GM19455 (cell line): ENCODE data around the gene KCNN4.
"Not testable (repeated sequence)": the region's sequence is repeated elsewhere in the genome, so short reads cannot be mapped to it uniquely, and the experiment has no call there.

Source experiments
- ATAC-seq: cut with Tn5 transposase; IDR thresholded peaks from one replicate; pipeline ENCODE4 v1.9.1; 2021; ENCODE audit not compliant: unreplicated experiment

KCNN4 gene

DNA sequence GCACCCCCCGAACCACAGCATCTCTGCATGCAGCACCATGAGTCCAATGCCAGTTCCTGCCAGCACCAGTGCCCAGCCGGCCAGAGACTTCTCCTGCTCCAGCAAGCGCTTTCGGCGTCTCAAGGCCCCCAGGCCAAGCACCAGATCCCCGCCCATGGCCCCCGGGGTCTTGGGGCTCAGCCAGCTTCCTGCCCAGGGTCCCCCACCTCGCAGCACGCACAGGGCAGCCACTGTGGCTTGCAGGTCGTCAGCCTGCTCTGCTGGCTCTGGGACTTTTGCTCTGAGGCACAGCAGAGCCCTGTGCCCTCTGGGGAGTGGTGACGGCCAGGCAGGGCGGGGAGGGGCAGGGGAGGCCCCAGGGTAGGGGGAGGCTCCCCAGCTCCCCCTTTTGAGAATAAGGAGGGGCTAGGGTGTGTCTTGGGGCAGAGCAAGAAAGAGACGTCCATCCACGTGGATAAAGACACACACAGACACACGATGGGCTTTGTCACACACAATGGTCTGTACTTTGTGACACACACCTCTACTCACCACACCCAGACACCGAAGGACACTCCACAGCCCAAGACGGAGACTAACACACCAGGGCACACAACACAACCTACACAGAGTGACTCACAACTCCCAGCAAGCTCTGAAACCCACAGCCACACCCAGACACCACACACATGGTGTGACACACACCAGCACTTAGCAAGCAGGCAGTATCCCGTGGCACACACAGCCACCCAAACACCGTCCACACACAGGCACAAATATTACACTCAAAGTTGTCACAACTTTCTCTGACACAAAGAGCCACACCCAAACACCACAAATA is at the start of gene KCNN4:
TSS of gene KCNN4 (minus strand) at position 268 of the 820 bp plus-strand sequence. CDS start at position 156, 112 bp downstream.
- no peak for ATAC-seq

DNA sequence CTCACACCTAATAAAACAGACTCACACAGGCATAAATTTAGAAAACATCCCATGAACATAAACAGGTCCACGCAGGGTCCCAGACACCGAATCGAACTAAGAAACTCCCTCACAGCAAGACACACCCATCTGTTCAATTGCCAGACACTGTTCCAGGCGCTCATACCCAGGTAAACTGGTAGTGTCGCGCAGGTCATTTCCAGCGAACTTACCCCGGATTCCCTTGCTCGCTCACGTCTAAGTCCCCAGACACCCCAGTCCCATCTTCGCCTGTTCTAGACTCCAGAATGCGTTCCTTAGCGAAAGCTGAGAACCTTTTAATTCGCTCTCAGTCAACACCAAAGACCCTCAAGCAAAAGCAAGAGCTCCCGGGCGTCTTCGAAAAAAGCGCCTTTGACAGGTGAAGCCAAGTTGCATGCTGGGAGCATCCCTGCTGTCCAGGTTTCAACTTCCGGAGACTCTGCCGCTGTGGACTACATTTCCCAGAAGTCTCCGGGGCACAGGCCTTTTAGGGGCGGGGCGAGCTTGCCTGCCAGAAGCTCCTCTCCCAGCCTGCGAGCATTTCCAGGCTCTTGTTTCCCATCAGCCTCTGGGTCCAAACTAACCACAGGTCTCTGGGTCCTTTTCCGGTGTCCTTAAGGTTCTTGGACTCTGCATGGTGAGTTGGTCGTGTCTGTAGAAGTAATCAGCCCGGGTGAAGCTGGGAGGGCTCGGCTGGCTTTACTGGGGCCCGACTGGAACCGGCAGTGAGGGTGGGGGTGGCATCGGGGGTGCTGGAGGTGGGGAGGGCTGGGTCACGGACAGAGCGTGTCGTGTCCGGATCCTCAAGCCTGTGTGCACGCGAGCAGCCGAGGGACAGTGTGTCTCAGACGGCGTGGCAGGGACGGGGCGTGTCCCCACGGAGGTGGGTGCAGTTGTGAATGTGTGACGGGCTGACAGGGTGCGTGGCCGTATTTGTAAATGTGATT is 46.3 kb upstream of the KCNN4 start, which contains the start of gene ZNF283:
TSS of gene ZNF283 (plus strand) at position 535 of the 968 bp plus-strand sequence. CDS start 6,184 bp downstream, outside the sequence.
- ATAC-seq, result peak; percentile 88

DNA sequence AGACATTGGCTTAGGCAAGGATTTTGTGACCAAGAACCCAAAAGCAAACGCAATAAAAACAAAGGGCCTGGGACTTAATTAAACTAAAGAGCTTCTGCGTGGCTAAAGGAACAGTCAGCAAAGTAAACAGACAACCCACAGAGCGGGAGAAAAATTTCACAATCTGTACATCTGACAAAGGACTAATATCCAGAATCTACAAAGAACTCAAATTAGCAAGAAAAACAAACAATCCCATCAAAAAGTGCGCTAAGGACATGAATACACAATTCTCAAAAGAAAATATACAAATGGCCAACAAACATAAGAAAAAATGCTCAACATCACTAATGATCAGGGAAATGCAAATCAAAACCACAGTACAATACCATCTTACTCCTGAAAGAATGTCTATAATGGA is 43.8 kb upstream of the KCNN4 start:
- ATAC-seq, result not testable (repeated sequence)

DNA sequence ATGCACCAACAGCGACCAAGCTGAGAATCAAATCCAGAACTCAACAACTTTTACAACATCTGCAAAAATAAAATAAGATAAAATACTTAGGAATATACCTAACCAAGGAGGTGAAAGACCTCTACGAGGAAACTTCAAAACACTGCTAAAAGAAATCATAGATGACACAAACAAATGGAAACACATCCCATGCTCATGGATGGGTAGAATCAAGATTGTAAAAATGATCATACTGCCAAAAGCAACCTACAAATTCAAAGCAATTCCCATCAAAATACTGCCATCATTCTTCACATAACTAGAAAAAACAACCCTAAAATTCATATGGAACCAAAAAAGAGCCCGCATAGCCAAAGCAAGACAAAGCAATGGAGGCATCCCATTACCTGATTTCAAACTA is 43.1 kb upstream of the KCNN4 start:
- not testable (repeated sequence) for ATAC-seq

DNA sequence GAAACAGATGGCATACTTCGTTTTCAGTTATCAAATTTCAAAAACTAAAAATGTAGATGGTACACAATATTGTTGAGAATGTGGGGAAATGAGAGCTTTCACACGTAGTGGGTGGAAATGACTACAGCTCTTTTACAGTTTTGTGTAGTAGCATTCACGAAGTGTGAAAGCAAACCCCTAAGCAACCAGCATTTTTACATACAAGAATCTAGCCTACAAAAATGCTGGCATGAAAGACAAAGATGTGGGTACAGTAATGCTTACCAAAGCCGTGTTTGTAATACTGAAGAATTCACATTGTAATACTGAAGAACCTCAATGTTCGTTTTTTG is 40.1 kb upstream of the KCNN4 start:
- no peak for ATAC-seq

DNA sequence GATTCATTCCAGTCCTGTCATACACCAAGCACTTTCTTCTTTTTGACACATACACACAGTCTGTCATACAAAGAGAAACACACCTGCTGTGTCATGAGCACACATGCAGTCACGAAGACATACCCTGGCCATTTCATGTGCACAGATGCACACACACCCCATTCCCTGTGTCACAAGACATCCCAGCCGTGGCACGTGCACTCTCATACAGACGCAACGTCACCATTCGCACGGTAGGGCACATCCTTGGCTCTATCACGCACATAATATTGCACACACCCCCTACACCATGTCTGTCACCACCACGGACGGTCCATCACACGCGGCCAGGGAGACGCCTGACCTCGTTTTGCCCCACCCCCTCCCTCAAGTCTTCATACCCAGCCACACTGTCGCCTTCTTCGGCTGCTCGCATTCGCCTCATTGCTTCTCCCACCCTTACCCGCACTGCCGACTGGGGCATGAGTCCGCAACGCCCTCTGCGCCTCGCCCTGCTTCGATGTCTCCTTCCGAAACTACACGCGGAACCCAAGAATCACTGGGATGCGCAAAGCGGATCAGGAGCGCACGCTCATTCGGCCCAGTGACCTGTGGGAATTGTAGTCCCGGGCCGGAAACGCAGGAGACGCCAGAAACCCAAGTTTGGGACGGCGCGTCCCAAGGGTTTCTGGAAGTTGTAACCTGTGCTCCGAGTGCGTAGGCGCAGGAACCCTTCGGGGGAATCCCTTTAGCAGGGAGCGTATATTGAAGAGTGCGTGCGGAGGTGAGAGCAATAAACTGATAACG is 39.5 kb upstream of the KCNN4 start:
- ATAC-seq, result no peak

DNA sequence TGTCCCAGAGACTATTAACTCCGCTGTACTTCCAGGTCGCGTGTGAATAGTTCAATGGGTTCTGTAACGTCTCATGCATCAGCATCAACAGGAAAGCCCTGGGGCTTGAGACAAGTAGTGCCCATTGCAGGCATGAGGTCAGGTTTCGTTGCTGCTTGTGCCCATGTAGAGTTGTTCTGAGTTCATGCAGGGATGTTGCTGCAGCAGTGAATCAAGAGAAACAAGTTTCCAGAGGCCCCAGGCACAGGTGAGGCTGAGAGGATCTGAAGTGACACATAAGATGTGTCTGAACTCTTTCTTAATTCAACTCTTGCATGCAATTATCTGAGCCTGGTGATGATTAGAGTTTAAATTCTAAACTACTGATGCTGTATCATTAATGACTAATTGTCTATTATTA is 37.7 kb upstream of the KCNN4 start:
- ATAC-seq, result no peak

DNA sequence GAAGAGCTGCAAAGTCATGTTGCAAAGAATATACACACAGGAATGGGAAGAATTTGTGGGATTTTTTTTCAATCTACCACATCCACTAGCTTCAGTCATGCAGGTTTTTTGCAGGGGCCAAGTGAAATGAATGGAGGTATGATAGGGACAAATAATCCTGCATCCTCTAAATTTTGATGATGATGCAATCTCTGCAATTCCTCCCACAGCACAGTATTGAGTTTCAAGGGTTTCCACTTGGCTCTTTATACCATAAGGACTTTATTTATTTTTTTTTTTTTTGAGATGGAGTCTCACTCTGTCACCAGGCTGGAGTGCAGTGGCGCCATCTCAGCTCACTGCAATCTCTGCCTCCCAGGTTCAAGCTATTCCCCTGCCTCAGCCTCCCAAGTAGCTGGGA is 36.7 kb upstream of the KCNN4 start:
- not testable (repeated sequence) for ATAC-seq

DNA sequence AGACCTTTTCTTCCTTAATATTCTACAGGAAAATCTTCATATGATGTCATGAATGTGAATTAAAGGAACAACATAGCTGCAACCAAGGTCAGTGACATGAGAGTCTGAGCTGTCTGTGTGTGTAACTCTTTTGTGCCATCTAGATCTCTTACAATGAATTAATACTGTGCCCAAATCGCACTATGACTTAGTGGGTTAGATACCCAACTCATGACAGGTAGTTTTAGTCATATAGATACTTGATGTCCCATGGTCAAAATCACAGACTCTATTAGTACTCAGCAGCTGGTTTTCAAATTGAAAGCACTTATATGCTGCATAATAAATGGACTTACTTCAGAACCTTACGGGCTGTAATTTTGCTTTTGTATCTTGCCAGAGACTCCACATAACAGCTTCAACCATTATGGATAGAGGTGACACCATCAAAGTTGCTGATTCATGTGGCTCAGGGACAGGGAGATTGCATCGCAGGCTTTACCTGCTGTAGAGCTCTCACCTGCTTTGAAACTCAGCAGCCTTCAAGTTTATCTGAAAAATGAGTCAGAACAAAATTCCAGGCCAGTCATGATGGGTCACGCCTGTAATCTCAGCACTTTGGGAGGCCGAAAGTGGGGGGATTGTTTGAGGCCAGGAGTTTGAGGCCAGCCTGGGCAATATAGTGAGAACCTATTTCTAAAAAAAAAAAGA is 34.0 kb upstream of the KCNN4 start:
- ATAC-seq, result no peak

DNA sequence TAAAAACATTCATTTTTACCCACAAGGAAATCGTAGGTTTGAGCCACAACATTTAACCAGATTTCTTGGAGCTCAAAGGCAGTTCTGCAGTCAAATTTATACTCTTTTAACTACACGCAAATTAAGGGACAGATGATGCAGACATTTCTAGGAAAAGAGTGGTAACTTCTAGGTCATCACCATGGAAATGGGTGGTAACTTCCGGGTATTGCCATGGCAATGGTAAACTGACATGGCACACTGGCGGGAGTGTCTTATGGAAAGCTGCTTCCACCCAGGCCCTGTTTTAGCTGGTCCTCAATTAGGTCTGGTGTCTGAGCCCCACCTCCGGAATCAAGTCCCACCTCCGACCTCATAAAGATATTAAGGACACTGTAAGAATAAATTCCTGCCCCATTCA is 31.9 kb upstream of the KCNN4 start:
- ATAC-seq, result no peak

DNA sequence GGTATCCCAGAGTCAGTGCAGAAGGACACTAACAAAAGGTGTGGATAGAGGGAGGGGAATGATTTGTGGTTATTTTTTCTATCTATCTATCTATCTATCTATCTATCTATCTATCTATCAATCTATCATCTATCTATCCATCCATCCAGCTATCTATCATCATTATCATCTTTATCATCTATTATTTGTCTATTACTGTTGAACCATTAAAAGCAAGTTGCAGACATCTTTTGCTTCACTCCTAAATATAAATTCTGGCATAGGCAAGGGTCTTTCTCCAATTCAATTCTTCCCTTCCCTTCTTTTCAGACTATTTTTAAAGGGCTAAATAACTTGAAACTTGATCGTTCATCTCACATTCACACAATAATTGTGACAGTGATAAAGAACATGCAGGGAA is 31.5 kb upstream of the KCNN4 start:
- ATAC-seq, result no peak

DNA sequence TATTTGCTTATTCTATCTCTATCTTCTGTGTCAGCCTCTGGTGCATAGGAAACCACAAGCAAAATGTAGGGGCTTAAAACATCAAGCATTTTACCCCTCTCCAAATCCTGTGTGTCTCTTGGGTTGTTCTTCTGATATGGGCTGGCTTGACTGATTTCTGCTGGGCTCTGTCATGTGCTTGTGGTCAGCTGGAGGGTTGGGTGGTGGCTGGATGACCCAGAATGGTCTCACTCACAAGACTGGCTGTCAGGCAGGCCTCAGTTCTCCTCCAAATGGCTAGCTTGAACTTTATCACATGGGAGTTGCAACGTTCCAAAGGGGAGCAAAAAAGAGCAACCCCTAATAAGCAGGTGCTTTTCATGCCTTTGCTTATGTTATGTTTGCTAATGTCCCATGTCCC is 31.1 kb upstream of the KCNN4 start:
- no peak for ATAC-seq

DNA sequence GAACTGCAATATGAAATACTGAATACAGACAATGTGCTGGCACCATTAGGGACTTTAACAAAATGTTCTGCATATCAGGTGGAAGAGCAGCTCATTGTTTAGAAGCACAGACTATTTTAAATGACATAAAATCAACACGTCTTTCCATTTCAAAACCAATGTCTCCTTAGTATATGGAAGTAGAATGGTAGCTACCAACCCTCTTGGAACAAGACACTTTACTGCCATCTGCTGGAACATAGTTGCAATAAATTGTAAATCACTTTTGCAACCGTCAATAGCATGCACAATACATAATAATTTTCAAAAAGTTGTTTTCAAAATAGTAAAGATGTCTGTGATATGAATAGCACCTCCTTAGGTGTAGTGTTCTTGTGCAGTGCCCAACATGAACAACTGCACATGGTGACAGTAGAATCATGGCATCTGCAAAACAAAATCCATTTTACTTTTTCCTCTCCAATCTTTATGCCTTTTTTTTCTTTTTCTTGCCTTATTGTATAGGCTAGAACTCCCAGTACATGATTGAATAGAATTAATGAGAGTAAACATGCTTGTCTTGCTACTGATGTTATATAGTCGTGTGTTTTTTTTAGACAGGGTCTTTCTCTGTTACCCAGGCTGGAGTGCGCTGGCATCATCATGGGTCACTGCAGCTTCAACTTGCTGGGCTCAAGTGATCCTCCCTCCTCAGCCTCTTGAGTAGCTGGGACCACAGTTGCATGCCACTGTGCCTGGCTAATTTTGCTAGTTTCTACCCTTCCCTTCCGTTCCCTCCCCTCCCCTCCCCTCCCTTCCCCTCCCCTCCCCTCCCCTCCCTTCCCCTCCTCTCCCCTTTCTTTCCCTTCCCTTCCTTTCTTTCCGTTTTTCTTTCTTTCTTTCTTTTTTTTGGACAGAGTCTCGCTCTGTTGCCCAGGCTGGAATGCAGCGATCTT is 29.3 kb upstream of the KCNN4 start:
- no peak for ATAC-seq

DNA sequence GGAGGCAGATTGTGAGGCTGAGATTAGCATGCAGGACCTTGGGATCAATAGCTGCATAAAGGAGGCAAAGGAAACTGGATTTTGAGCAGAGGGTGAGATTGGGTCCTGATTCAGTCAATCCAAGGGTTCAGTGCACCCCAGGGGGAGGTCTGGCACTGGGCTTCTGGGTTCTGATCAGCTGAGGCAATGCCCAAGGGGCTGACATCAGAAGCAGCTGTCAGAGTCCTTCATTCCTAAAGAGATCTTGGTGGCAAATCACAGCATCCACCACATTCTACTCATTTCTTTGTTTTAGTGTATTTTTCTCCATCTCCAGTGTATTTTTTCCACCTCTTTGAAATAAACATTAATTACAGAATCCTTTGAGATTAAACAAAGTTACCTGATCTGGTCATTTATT is 26.9 kb upstream of the KCNN4 start:
- no peak for ATAC-seq

DNA sequence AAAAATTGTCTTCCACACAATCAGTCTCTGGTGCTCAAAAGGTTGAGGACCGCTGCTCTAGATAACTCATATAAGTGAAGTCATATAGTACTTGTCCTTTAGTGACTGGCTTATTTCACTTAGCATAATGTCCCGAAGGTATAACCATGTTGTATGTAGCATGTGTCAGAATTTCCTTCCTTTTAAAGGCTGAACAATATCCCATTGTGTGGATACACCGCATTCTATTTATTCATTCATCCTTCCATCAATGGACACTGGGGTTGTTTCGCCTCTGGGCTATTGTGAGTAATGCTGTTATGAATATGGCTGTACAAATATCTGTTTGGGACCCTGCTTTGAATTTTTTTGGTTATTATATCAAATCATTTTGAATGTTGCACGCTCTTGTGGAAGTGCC is 26.1 kb upstream of the KCNN4 start:
- ATAC-seq, result no peak

DNA sequence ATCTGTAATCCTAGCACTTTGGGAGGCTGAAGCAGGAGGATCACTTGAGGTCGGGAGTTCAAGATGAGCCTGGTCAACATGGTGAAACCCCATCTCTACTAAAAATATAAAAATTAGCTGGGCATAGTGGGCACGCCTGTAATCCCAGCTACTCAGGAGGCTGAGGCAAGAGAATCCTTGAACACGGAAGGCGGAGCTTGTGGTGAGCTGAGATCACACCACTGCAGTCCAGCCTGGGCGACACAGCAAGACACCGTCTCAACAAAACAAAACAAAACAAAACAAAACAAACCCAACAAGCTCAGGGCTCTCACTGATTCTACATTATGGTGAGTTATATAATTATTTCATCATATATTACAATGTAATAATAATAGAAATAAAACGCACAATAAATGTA is 25.6 kb upstream of the KCNN4 start:
- ATAC-seq, result not testable (repeated sequence)

DNA sequence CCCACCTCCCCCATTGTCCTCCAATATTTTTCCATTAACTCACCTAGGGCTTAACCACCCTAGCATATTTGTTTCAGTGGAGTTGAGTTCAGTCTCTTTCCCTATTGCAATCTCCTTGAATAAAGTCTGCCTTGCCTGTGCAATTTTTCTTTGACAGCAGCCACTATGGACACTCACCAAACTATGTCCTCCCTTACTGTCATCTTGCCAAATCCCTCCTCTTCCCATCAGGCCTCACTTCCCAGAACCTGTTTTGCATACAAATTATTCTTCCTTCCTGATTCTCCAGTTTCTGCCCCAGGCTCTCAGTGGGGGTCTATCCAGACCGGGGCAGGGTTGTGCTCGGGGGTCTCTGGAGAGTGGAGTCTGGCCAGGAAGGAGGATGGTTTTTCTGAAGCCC is 23.7 kb upstream of the KCNN4 start:
- ATAC-seq, result no peak

DNA sequence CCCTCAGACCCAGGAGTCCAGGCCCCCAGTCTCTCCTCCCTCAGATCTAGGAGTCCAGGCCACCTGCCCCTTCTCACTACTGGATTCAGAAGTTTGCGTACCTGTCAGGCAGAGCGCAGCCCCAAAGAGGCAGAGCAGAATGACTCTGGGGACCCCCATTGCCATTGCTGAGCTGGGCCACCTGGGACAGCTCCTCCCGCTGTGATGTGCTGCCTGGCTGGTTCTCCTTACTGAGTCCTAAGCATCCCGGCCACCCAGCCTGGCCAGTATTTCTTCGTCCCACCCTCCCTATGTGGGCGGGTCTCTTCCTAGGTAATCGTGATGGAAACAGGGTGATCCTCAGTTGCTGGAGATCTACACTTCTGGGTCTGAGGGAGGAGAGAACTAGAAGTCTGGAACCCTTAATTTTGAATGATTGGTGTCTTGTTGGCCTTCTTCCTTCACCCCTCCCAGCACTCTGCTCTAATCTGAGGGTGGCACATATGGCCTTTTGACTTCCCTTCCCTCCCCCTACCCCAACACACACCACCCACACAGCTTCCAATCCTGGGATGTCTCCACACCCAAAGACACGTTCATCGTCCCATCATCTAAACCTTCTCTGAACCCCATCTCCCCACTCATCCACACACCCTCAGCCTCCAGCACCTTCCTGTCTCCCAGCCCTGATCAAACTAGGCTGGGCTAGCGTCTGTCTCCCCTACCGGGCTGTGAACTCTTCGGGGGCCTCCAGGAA is 21.6 kb upstream of the KCNN4 start, which contains the start of gene LYPD5:
TSS of gene LYPD5 (minus strand) at position 232 of the 736 bp plus-strand sequence. CDS start at position 165, 67 bp downstream.
- ATAC-seq, result no peak
